ENCODE data around the gene RNU2-63P.
"Not testable (repeated sequence)": the region's sequence is repeated elsewhere in the genome, so short reads cannot be mapped to it uniquely, and the experiment has no call there.

RNU2-63P gene

DNA sequence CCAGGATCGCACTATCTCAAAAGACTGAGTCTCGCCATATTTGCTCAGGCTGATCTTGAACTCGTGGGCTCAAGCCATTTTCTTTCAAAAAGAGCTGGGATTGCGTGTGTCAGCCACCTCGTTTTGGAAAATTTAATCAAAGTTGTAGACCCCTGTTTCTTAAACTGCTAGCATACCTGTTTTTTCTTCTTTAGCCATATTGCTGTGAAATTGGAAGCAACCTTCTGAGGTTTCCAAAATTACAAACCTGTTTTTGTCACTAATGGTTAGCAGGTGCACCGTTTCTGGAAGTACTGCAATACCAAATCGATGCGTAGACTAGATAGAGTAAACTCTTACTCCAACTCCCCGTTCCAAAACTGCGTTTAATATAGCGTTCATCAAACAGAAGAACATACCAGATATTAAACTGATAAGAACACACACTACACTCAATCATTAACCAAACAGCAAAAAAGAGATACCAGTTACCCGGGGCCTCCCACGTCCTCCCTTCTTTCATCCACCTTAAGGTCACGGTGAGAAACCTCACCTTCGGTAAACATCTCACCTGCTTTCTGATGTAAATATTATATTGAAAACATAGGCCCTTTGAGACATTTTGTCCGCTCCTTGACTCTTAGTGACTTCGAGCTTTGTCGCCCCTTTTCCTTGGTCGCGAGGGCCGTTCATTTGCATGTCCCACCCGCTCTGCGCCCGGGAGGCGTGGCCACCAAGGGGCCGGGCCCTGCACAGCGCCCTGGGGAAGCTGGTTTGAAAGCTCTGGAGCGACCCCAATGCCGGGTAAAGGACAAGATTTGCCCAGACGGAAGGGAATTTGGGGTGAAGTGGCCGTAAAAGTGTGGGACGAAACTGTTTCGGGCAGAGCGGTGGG, at the start of gene RNU2-63P:
RNU2-63P (minus strand) TSS at position 462 of the 874 bp plus-strand sequence.
- peak; percentile 45 for DNase-seq (ENCODE audit: low read depth)

DNA sequence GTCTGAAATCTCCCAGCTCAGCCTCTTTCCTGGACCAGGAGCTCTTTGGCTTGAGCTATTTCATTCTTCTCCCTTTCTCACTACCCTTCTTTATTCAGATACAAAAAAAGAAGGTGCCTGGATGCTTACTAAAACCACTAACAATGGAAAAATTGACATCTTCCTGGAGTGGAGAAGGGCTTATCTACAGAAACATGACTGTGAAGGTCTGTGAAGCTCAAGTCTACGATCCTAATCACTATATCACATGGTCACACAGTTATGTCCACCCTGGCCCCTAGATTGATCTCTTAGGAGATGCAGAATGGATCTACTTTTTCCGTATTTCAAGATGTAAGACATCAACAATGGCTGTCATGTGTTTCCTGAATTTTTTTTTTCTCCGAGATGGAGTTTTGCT, 44.9 kb upstream of the RNU2-63P start:
- no peak for DNase-seq (ENCODE audit: low read depth)

DNA sequence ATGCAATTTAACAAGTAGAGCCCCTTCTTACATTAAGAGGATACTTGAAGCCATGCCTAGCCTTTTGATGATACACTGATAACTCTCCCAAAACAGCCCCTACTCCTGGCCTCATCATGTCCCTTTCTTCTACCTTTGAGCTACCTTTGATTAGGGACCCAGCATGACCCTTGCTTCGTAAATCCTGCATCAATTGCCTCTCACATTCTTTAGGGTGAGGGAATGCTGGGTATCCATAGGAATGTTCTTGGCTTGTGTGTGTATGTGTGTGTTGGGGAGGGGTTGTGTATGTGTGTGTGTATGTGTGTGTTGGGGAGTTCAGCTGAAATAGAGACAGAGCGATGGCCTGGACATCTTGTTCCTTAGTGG, 44.5 kb upstream of the RNU2-63P start:
- DNase-seq (ENCODE audit: low read depth): no peak

DNA sequence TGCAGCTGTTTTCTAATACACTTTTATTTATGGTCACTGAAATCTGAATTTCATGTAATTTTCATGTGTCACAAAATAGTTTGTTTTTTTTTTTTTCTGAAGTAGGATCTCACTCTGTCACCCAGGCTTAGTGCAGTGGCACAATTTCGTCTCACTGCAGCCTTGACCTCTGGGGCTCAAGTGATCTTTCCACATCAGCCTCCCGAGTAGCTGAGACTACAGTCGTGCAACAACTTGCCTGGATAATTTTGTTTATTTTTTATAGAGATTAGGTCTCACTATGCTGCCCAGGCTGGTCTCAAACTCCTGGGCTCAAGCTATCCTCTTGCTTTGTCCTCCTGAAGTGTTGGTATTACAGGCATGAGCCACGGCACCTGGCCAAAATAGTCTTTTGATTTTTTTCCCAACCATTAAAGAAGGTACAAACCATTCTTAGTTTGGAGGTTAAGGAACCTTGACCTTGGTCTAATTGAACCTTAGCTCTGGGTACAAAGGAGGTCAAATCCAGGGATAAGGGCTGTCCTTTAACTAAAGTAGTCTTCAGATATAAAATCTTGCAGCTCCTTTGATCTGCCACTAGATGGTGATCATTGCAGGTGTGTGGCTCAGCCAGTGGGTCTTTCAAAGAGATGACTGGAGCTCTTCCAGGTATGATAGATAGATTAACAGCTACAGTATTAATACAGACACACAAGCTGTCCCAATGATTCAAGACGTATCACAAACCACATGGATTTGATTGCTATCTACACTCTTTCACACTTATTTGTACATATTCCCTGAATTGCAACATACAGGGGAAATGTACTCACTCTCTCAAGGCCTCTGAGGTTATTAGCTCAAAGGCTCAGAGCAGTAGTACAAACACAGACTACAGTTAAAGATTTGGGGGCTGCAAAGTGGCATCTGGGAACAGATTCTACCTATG, 43.9 kb upstream of the RNU2-63P start:
- no peak for DNase-seq (ENCODE audit: low read depth)

DNA sequence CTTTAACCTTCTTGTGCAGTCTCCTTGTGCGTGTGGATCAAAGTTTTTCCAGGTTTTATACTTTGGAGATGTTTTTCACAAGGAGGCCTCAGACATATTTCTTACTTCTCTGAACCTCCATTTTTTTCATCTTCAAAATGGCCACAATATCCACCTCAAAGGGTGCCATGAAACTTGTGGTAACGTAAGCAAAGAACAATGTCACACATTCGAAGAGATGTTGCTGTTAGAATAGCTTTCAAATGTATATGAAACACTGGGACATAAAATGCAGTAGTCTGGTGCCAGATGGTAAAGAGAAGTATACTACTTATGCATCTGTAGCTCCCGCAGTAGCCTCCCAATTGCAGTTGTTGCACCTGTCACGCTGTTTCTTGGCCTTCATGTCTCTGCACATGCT, 41.8 kb upstream of the RNU2-63P start:
- no peak for DNase-seq (ENCODE audit: low read depth)

DNA sequence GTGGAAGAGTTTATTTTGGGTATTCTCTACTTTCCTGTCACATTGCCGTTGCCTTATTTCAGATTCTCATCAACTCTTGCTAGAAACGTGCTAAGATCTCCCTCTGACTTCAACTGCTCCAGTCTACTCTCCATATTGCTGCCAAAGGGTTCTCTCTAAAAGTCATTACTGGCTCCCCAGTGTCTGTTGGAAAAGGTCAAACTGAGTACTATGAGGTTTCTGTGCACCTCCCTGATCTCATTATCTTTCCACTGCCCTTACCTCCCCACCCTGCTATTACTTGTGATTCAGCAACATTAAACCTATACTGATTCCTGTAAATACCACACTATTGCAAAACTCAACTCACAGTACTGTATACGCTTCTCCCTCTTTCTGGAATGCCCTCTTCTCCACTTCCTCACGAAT, 41.1 kb upstream of the RNU2-63P start:
- no peak for DNase-seq (ENCODE audit: low read depth)

DNA sequence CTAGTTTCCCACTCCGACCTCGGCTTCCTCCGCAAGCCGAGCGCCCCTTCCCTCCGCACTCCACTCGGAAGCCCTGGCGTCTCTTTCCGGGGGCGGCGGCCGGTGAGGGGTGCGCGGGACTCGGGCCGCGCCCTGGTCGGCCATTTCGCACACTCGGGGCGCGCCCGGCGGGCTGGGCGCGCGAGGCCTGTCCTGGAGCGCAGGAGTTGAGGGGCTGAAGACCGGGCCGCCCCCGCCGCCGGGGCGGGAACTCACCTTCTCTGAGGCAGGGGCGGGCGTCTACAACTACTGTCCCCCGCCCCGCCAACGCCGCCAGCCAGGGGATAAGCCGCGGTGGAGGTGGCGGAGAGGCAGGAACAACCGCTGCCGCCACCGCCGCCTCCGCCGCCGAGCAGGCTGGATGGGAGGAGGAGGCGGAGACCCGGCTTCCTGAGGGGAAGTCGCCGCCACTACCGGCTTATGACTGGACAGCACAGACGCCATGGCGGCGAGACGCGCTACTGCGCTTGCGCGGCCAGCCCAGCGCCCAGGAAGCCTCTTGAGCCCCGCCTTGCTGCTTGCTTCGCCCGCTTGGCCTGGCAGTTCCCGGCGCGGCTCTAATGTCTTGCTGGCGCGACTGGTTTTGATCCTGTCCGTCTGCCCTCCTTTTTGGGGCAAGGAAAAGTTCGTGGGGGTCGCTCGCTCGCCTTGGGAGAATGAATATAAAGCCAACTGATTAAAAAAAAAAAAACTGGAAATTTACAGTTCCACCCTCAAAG, 39.2 kb upstream of the RNU2-63P start, which contains the start of gene KRCC1:
KRCC1 (minus strand) TSS at position 413 of the 758 bp plus-strand sequence. CDS start 27,220 bp downstream, outside the sequence.
- peak; percentile 80 for DNase-seq (ENCODE audit: low read depth)

DNA sequence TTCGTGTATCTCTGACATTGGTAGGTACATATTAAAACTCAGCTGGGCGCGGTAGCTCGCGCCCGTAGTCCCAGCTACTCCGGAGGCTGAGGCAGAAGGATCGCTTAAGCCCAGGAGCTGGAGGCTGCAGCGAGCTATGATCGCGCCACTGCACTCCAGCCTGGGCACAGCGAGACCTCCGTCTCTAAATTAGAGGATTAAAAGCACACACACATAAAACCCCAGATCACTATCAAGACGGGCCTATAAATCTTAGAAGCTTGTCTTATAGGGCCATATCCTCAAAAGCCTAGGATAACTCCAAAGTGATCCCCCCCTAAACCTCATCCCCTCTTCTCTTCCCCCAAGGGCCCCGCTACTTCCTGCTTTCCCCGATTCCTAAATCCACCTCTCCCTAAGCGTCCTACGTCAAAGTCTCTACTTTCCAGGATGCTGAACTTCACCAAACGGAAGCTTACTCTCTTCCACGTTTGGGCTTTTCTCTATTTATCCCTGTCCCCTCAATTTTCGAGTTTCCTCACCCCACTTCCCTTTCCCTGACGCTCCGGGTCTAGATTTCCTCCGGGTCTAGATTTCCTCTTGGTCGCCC, 38.5 kb upstream of the RNU2-63P start:
- no peak for DNase-seq (ENCODE audit: low read depth)

DNA sequence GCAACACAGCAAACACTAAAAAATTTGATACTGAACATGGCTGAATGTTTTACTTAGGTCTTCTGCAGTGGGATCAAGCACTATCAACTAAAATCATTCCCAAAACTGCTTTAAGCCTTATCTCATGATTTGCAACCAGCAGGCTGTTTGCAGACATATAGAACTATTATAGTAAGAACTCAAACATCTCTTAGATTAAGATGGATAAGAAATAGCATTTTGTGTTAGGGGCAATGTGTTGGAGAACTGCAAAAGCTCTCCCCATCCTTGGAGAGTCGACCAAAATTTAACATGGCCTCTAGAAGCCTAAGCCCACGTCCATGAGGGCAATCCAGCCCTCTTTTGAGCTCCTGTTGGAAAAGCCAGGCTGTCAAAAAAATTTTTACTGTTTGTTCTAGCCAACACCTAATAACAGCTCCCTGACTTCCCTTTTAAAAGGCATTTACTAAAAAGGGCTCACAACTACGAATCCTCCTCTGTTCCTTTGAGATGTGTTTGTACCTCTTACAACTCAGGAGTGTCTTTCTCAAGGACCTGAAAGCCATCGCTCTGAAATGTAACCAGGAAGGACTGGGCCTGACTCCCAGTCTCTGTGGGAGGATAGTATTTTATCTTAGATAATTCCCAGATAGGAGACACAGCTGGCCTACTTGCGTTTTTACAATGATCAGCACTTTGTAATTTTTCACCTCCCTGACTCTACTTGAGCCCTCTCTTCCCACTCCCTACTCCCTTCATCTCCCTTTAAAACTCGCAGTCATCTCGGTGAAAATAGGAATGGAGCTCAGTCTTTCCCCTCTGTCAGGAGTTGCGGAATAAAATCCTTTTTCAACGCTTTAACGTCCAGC, 37.8 kb upstream of the RNU2-63P start:
- no peak for DNase-seq (ENCODE audit: low read depth)

DNA sequence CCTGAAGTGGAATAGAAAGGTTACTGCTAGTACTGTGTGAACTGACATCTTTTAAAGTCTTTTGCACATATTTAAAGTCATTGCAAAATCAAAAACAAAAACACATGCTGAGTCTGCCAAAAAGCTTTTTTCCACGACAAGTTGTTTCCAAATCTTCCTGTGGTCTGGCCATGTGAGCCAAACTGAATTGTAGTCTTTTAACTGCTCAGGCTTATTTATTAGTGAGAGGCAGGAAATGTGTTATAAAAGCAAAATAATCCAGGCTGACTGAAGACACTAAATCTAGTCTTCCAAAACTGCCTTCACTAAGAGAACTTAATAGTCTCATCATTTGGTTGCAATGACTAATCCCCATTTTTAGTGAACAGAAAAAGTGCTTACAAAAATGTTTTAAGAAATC, 36.9 kb upstream of the RNU2-63P start:
- no peak for DNase-seq (ENCODE audit: low read depth)

DNA sequence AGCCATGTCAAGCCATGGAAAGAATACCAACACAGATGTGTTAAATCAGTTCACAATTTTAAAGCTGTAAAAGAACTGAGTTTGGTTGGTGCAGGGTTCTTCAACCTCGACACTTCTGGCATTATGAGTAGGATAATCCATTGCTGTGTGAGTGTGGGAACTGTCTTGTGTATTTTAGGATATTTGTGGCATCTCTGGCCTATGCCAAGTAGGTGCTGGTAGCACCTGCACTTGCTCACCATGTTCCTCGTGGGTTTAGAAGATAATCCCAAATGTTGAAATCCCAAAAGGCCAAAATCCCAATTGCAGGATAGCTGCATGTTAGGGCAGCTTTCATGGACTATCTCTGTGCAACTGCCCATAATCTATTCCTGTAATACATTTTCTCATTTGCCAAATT, 35.4 kb upstream of the RNU2-63P start:
- DNase-seq (ENCODE audit: low read depth): no peak

DNA sequence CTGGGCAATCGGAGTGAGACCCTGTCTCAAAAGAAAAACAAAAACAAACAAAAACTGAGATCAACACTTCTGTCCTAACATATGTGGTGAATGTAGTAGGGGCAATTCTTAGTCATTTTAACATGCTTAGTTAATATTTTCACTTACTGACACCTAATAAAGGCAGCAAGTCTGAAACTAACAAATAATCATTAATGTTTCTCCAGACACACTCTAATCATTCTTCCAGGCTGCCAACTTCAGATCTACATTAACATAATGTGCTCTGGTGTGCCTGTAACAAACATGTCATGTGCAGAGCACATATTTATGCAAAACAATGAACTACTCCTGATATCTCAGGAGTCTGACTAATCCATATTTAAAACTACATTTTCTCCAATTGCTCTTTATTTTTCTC, 33.3 kb upstream of the RNU2-63P start:
- DNase-seq (ENCODE audit: low read depth): no peak

DNA sequence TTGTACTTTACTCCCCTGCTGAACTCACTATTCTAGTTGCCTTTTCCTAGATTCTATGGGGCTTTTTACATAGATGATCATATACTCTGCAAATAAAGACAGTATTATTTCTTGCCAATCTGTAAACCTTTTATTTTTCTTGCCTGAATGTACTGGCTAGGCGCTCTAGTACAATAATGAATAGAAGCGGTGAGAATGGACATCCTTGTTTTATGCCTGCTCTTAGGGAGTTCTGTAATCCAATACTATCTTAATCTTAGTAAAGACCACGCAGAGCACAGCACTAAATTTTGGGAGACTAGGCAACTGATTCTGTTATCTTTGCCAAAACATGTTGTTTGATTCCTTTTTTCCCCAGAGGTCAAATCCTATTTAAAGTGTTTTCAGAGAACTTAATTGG, 32.2 kb upstream of the RNU2-63P start:
- no peak for DNase-seq (ENCODE audit: low read depth)

DNA sequence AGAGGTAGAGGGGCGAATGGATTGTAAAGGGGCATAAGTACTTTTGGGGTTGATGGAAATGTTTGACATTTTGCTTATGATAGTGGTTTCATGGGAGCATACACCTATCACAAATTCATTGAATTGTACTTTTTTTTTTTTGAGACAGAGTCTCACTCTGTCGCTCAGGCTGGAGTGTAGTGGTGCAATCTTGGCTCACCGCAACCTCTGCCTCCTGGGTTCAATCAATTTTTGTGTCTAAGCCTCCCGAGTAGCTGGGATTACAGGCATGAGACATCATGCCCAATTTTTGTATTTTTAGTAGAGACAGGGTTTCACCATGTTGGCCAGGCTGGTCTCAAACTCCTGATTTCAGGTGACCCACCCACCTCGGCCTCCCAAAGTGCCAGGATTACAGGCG, 29.2 kb upstream of the RNU2-63P start:
- not testable (repeated sequence) for DNase-seq (ENCODE audit: low read depth)

DNA sequence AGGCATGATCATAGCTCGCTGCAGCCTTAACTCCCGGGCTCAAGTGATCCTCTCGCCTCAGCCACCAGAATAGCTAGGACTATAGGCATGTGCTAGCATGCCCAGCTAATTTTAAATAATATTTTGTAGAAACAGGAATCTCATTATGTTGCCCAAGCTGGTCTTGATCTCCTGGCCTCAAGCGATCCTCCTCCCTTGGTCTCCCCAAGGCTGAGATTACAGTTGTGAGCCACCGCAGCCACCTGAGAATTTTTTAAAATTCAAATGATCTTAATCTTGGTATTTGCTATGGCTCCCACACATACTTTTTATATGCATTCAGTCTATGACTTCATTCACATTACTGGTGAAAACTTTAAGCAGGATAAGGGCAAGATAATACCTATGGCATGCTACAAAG, 26.1 kb upstream of the RNU2-63P start:
- DNase-seq (ENCODE audit: low read depth): no peak

DNA sequence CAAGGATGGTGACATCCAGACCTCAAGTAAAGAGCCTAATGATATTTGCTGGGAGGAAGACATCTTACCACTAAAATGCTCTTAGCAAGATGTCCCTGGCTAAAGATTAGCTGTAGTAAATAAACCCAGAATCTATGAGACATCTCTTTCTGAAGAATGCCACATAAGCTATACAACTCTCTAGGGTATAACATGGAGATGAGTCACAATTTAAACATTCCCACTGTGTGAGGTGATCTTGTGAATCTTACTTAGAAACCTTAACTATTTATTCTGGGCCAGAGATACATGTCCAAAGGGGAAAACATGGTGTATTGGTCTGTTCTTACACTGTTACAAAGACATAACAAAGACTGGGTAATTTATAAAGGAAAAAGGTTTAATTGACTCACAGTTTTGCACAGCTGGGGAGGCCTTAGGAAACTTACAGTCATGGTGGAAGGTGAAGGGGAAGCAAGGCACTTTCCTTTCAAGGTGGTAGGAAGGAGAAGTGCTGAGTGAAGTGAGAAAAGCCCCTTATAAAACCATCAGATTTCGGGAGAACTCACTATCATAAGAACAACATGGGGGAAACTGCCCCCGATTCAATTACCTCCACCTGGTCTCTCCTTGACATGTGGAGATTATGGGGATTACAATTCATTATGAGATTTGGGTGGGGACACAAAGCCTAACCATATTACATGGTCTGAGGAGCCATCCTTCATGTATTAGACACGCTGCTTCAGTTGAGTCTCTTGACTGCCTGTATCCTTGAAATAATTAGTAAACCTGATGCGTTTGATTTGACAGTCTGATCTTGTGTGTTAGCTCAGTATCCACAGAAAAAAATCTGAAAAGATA, 22.1 kb upstream of the RNU2-63P start:
- DNase-seq (ENCODE audit: low read depth): peak; percentile 94

DNA sequence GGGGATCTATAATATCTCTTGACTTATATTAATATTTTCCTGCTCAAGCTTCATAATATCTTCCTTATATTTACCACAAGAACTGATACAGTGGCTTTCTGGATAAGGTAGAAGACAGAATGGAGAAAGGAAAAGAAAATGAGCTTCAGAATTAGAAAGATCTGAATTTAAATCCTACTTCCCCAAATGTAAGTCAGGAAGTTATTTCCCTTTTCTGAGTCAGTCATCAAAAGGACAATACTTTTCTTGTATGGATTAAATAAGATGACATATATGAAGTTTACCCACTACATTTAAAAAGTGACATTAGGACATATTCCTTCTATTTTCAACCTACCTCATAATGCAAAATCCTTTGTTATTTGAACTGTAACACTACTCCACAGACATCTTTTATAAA, 20.3 kb upstream of the RNU2-63P start:
- DNase-seq (ENCODE audit: low read depth): no peak

DNA sequence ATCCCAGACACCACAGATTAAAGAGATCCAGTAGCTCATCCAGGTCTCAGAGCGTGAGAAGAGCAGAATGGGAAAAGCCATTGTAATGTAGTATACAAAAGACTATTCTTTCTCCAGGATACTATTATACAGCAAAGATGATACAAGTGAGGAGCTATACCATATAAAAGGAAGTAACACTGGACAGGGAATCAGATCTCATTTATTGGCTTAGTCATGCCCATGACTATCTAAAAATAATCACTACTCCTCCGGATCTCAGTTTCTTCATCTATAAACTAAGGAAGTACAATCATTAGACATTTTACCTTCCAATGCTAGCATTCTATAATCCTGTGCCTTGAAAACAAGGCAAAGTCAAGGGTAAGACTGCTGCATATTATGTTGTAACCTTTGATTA, 19.8 kb upstream of the RNU2-63P start:
- no peak for DNase-seq (ENCODE audit: low read depth)

DNA sequence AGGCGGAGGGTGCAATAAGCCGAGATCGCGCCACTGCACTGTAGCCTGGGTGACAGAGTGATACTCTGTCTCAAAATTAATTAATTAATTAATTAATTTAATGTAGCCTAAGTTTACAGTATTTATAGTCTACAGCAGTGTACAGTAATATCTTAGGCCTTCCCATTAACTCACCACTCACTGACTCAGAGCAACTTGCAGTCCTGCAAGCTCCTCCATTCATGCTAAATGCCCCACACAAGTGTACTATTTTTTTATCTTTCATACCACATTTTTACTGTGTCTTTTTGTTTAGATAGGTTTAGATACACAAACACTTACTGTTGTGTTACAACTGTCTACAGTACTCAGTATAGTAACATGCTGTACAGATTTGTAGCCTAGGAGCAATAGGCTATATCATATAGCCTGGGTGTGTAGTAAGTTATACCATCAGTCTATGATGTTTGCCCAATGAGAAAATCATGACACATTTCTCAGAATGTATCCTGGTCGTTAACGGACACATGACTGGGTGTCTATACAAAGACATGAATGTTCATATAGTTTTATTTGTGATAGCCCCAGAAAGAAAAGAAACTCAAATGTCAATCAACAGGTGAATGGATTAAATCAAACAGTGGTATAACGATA, 15.8 kb upstream of the RNU2-63P start:
- no peak for DNase-seq (ENCODE audit: low read depth)

All from HS-5 (cell line).